Testis (tissue), 5 donors: ENCODE data around the gene STAT4. TPM values are rescaled to one million over a fixed set of nuclear protein-coding genes. Genes with fewer than 3 reads are reported as not detected.

Experiments
- DNase-seq: peaks from one replicate; pipeline ENCODE4 v3.0.0-alpha.2; 2019
- H3K27ac ChIP-seq, 2 donors: fragments of 200-600 bp; sonication (generic); one replicate each; pipeline ENCODE4 v1.5.1; 2019
- H3K27me3 ChIP-seq: fragments of 200-600 bp; sonication (generic); one replicate; pipeline ENCODE4 v1.5.1; 2019
- H3K36me3 ChIP-seq: fragments of 200-600 bp; sonication (generic); one replicate; pipeline ENCODE4 v1.5.1; 2017; ENCODE audit warnings: low read depth; ENCODE audit errors: missing control alignments
- H3K4me1 ChIP-seq: fragments of 200-600 bp; sonication (generic); one replicate; pipeline ENCODE4 v1.5.1; 2019
- H3K4me3 ChIP-seq, 2 donors: fragments of 200-600 bp; sonication (generic); one replicate each; pipeline ENCODE4 v1.5.1; 2017 to 2019
- H3K9me3 ChIP-seq: fragments of 200-600 bp; sonication (generic); one replicate; pipeline ENCODE4 v1.5.1; 2017
- CTCF ChIP-seq, 3 experiments: fragments of 450-650 bp in 2 of 3; fragments of 200-600 bp in 1 of 3; sonication (generic) in 1 of 3; IDR thresholded peaks; one replicate each; pipeline ENCODE4 v1.5.1; 2016 to 2019; ENCODE audit warnings: antibody characterized with exemption in 3 of 3, mild to moderate bottlenecking in 2 of 3, moderate library complexity in 1 of 3
- POLR2A ChIP-seq: fragments of 450-650 bp; IDR thresholded peaks from one replicate; pipeline ENCODE4 v1.6.1; 2017; ENCODE audit warnings: antibody characterized with exemption, mild to moderate bottlenecking, moderate library complexity
- WGBS, 2 donors: methylation state at CpG; one replicate each; pipeline ENCODE4 v1.1.5; 2018; 5-methylcytosine and 5-hydroxymethylcytosine counted together
- intact Hi-C: fragments of 100-400 bp; cut with DNase I; formaldehyde crosslinking; loops from one replicate; pipeline ENCODE4 v1.15.1; 2023; ENCODE audit warnings: low total_unique reads
- long read RNA-seq, 2 donors: transcript quantifications; one replicate each; lab custom pipeline, GENCODE V29; 2026
- polyA plus RNA-seq: library from polyadenylated mRNA; stranded (reverse); fragments of 350-450 nt; fragmentation: Illumina TruSeq; extraction: RNeasy Lipid Tissue Mini Kit (QIAGEN cat#74804); gene quantifications from one replicate; pipeline ENCODE4 v1.2.3, GENCODE V29; 2014; ENCODE audit warnings: low read depth, low replicate concordance; ENCODE audit not compliant: insufficient read depth
- total RNA-seq, 2 donors: library from RNA; depleted of rRNA; stranded (reverse); fragments of >200 nt; gene quantifications; one replicate each; pipeline ENCODE4 v1.2.3, GENCODE V29; 2016

The STAT4 gene
- total RNA-seq (10 to 100 TPM; 23.0 to 36.4 TPM), polyA plus RNA-seq (59.4 TPM)
- long read RNA-seq, donor 1 = 0 reads
- long read RNA-seq, donor 2 = 0 reads

GRCh38 chr2:191150600-191151330 is at the start of gene STAT4:
Gene STAT4 (minus strand): TSS chr2:191150994. CDS start chr2:191148203, 2,791 bp downstream.
- no peaks in the 10 kb centered on the region for H3K27me3 ChIP-seq
- TF ChIP-seq POLR2A (no peak), CTCF (IDR thresholded peaks at IDR 0.05) (no peak)
- H3K4me3 ChIP-seq = peak within 1 kb of the TSS; percentile 43 to 50
- H3K4me1 ChIP-seq = no peaks in the 10 kb centered on the region
- WGBS, 2 donors = 3 to 6% methylated on average over 6 to 33 of the region's 33 CpGs
- peak; percentile 63 for DNase-seq
- H3K27ac ChIP-seq = no peak within 1 kb of the TSS
- intact Hi-C loops = no loop called here
- no peaks in the 10 kb centered on the region for H3K9me3 ChIP-seq
- no peaks in the 10 kb centered on the region for H3K36me3 ChIP-seq

- TF ChIP-seq CTCF (IDR thresholded peaks at IDR 0.05) (no peak), POLR2A (no peak)
- 93 to 98% methylated on average over 6 of the region's 6 CpGs for WGBS, 2 donors
- no peaks in the 10 kb centered on the region for H3K9me3 ChIP-seq
- H3K27me3 ChIP-seq = no peaks in the 10 kb centered on the region
- no peak for DNase-seq
- H3K27ac ChIP-seq = no peak overlapping the region
- H3K4me1 ChIP-seq = no peaks in the 10 kb centered on the region
- intact Hi-C loops = no loop called here
- no peak overlapping the region for H3K4me3 ChIP-seq
- H3K36me3 ChIP-seq = no peaks in the 10 kb centered on the region
Measured at GRCh38 chr2:191199929-191200512, 49.2 kb upstream of the STAT4 start.

- H3K27ac ChIP-seq = no peak overlapping the region
- DNase-seq = no peak
- 95% methylated on average over 4 of the region's 4 CpGs for WGBS, 2 donors
- no peaks in the 10 kb centered on the region for H3K4me1 ChIP-seq
- no peak overlapping the region for H3K4me3 ChIP-seq
- intact Hi-C loops = no loop called here
- H3K36me3 ChIP-seq = no peaks in the 10 kb centered on the region
- TF ChIP-seq CTCF (IDR thresholded peaks at IDR 0.05) (no peak), POLR2A (no peak)
- H3K27me3 ChIP-seq = no peaks in the 10 kb centered on the region
- H3K9me3 ChIP-seq = no peaks in the 10 kb centered on the region
Measured at GRCh38 chr2:191198271-191198670, 47.5 kb upstream of the STAT4 start.

GRCh38 chr2:191197096-191197495 is 46.3 kb upstream of the STAT4 start:
- Histone ChIP-seq H3K27ac (no peak overlapping the region), H3K4me1 (no peaks in the 10 kb centered on the region), H3K27me3 (no peaks in the 10 kb centered on the region), H3K36me3 (no peaks in the 10 kb centered on the region), H3K4me3 (no peak overlapping the region), H3K9me3 (no peaks in the 10 kb centered on the region)
- intact Hi-C loops = no loop called here
- DNase-seq = no peak
- no peak for TF ChIP-seq POLR2A
- no peak for TF ChIP-seq CTCF (IDR thresholded peaks at IDR 0.05)
- 87 to 91% methylated on average over 3 of the region's 3 CpGs for WGBS, 2 donors
